GM12878 (cell line): ENCODE measurements around the gene SQOR. TPM values are rescaled to one million over a fixed set of nuclear protein-coding genes. Genes with fewer than 3 reads are reported as not detected.
A peak's percentile ranks its signal among the peaks of the same experiment; 100 is the strongest.

ENCODE experiments used
- CREM ChIP-seq: IDR thresholded peaks from 2 replicates; pipeline ENCODE4 v1.6.1; 2014; ENCODE audit warnings: antibody characterized with exemption, low read depth
- FOXK2 ChIP-seq: fragments of 450-650 bp; IDR thresholded peaks from 2 replicates; pipeline ENCODE4 v1.6.1; 2017; ENCODE audit warnings: mild to moderate bottlenecking, moderate library complexity
- MEF2B ChIP-seq: fragments of 450-650 bp; IDR thresholded peaks from 2 replicates; pipeline ENCODE4 v1.6.1; 2018; ENCODE audit warnings: mild to moderate bottlenecking, moderate library complexity; ENCODE audit not compliant: partially characterized antibody, poor library complexity, severe bottlenecking
- NBN ChIP-seq: fragments of 450-650 bp; IDR thresholded peaks from 2 replicates; pipeline ENCODE4 v1.6.1; 2016
- PBX3 ChIP-seq: IDR thresholded peaks from 2 replicates; pipeline ENCODE4 v1.6.1; 2011; ENCODE audit warnings: mild to moderate bottlenecking, low read depth, low read length, moderate library complexity; ENCODE audit not compliant: insufficient replicate concordance
- PKNOX1 ChIP-seq: fragments of 450-650 bp; IDR thresholded peaks from 2 replicates; pipeline ENCODE4 v1.6.1; 2016; ENCODE audit warnings: mild to moderate bottlenecking
- RAD21 ChIP-seq: IDR thresholded peaks from 2 replicates; pipeline ENCODE4 v1.6.1; 2011; ENCODE audit warnings: mild to moderate bottlenecking, low read depth, low read length, moderate library complexity; ENCODE audit not compliant: insufficient read depth
- RELA ChIP-seq: fragments of 450-650 bp; IDR thresholded peaks from 2 replicates; pipeline ENCODE4 v1.8.0; 2014; ENCODE audit warnings: borderline replicate concordance; ENCODE audit not compliant: partially characterized antibody
- SIN3A ChIP-seq: IDR thresholded peaks from 2 replicates; pipeline ENCODE4 v1.6.1; 2012; ENCODE audit warnings: low read depth, low read length, improper control_type of control experiment
- SKIL ChIP-seq: fragments of 450-650 bp; IDR thresholded peaks from 2 replicates; pipeline ENCODE4 v1.6.1; 2017; ENCODE audit warnings: mild to moderate bottlenecking, low read depth, inconsistent platforms; ENCODE audit not compliant: poor library complexity, severe bottlenecking
- SMARCA5 ChIP-seq: fragments of 450-650 bp; IDR thresholded peaks from 2 replicates; pipeline ENCODE4 v1.6.1; 2017; ENCODE audit warnings: mild to moderate bottlenecking
- TCF3 ChIP-seq: IDR thresholded peaks from 2 replicates; pipeline ENCODE4 v1.6.1; 2012; ENCODE audit warnings: low read depth, mild to moderate bottlenecking, low read length, borderline replicate concordance; ENCODE audit not compliant: insufficient read depth
- TCF7 ChIP-seq: IDR thresholded peaks from 2 replicates; pipeline ENCODE4 v1.6.1; 2014; ENCODE audit warnings: antibody characterized with exemption, borderline replicate concordance
- YY1 ChIP-seq: IDR thresholded peaks from 2 replicates; pipeline ENCODE4 v1.6.1; 2011; ENCODE audit warnings: low read depth, mild to moderate bottlenecking, low read length
- ZBTB40 ChIP-seq: fragments of 450-650 bp; IDR thresholded peaks from 2 replicates; pipeline ENCODE4 v1.6.1; 2016; ENCODE audit warnings: mild to moderate bottlenecking, moderate library complexity, borderline replicate concordance
- ZNF207 ChIP-seq: fragments of 450-650 bp; IDR thresholded peaks from 2 replicates; pipeline ENCODE4 v1.6.1; 2014; ENCODE audit warnings: antibody characterized with exemption, mild to moderate bottlenecking, borderline replicate concordance
- ZNF622 ChIP-seq: fragments of 450-650 bp; IDR thresholded peaks from 2 replicates; pipeline ENCODE4 v1.6.1; 2017; ENCODE audit warnings: mild to moderate bottlenecking, inconsistent platforms
- ZNF687 ChIP-seq: fragments of 450-650 bp; IDR thresholded peaks from 2 replicates; pipeline ENCODE4 v1.6.1; 2017; ENCODE audit warnings: mild to moderate bottlenecking, moderate library complexity
- polyA plus RNA-seq, 11 experiments: library from polyadenylated mRNA; depleted of rRNA in 4 of 11; unstranded in 6 of 11; stranded (reverse) in 5 of 11; fragments of >200 nt; fragmentation: Nextera tagmentation in 4 of 11; fragmentation: Illumina TruSeq in 1 of 11; extraction: Ambion mirVana in 4 of 11; extraction: Trizol in 1 of 11; gene quantifications; 1 replicate in 1 of 11; 2 replicates in 10 of 11; pipeline versions ENCODE4 v1.2.1 to v1.2.3, GENCODE V29; 2011 to 2016; ENCODE audit warnings: inconsistent platforms in 2 of 11, missing spikeins in 2 of 11, low read depth in 1 of 11
- total RNA-seq, 4 experiments: library from RNA; depleted of rRNA in 3 of 4; stranded (reverse); fragments of >200 nt in 3 of 4; fragmentation: Illumina TruSeq in 1 of 4; extraction: Trizol in 1 of 4; gene quantifications; 2 replicates each; pipeline versions ENCODE4 v1.2.1 to v1.2.3, GENCODE V29; 2013 to 2021

Gene SQOR
- total and polyA plus RNA-seq, 10 of the 15 experiments (the other 5 are each of a cell fraction or from before 2014, with no cell fraction given), result 14.5 to 74.7 (median 44.2) TPM

GRCh38 chr15:45635191-45635638 lies 386 bp downstream of the SQOR start (continued):
- TF ChIP-seq ZNF687, result no peak
- no peak for TF ChIP-seq PBX3
- TF ChIP-seq TCF7, result no peak
- TF ChIP-seq YY1, result no peak
- TF ChIP-seq MEF2B, result no peak
- peak; percentile 78 for TF ChIP-seq PKNOX1
- TF ChIP-seq RELA, result no peak
- TF ChIP-seq ZNF207, result no peak
- TF ChIP-seq FOXK2, result no peak
- no peak for TF ChIP-seq ZBTB40
- TF ChIP-seq RAD21, result 0 out of 2 replicates have a peak, but pooled peaks have one; percentile 6
- TF ChIP-seq CREM, result peak; percentile 56; the same call in 1 of the 2 replicates
- 0 out of 2 replicates have a peak, but pooled peaks have one; percentile 47 for TF ChIP-seq NBN
- TF ChIP-seq SIN3A, result peak; percentile 51; the same call in 1 of the 2 replicates
- no peak for TF ChIP-seq ZNF622
- TF ChIP-seq TCF3, result 0 out of 2 replicates have a peak, but pooled peaks have one; percentile 37
- TF ChIP-seq SMARCA5, result peak; percentile 67; the same call in 1 of the 2 replicates
- TF ChIP-seq SKIL, result peak; percentile 32
